Transverse colon (tissue), 4 donors: ENCODE data around the gene ANK3. TPM values are rescaled to one million over a fixed set of nuclear protein-coding genes. Genes with fewer than 3 reads are reported as not detected.

Experiments
- DNase-seq: peaks from one replicate; pipeline ENCODE4 v3.0.0-alpha.2; 2019
- H3K27ac ChIP-seq, 4 donors: fragments of 200-600 bp; sonication (generic); 2 replicates each; pipeline ENCODE4 v1.5.1; 2016 to 2018; ENCODE audit warnings: inconsistent platforms in 4 of 4
- H3K27me3 ChIP-seq: fragments of 200-600 bp; sonication (generic); 2 replicates; pipeline ENCODE4 v1.5.1; 2017; ENCODE audit warnings: inconsistent platforms
- H3K36me3 ChIP-seq, 4 donors: fragments of 200-600 bp; sonication (generic); 2 replicates each; pipeline ENCODE4 v1.5.1; 2017 to 2019; ENCODE audit warnings: inconsistent platforms in 4 of 4
- H3K4me1 ChIP-seq, 4 donors: fragments of 200-600 bp; sonication (generic); 2 replicates each; pipeline ENCODE4 v1.5.1; 2017 to 2020; ENCODE audit warnings: inconsistent platforms in 4 of 4
- H3K4me3 ChIP-seq, 4 donors: fragments of 200-600 bp; sonication (generic); 1 replicate in 1 of 4; 2 replicates in 3 of 4; pipeline versions ENCODE4 v1.5.1 to v1.6.1; 2017 to 2019; ENCODE audit warnings: inconsistent platforms in 4 of 4
- H3K9me3 ChIP-seq, 2 donors: fragments of 200-600 bp; sonication (generic); 2 replicates each; pipeline ENCODE4 v1.5.1; 2017 to 2019; ENCODE audit warnings: inconsistent platforms in 2 of 2
- EP300 ChIP-seq: sonication (generic); formaldehyde crosslinking; IDR thresholded peaks from one replicate; pipeline ENCODE4 v1.6.1; 2017; ENCODE audit warnings: antibody characterized with exemption, low read depth
- POLR2A ChIP-seq: fragments of 450-650 bp; IDR thresholded peaks from one replicate; pipeline ENCODE4 v1.6.1; 2016; ENCODE audit warnings: antibody characterized with exemption, mild to moderate bottlenecking, moderate library complexity
- POLR2AphosphoS5 ChIP-seq, 3 donors: sonication (generic); formaldehyde crosslinking; IDR thresholded peaks; one replicate each; pipeline ENCODE4 v1.6.1; 2016; ENCODE audit warnings: antibody characterized with exemption in 3 of 3
- WGBS, 2 donors: methylation state at CpG; one replicate each; pipeline ENCODE4 v1.1.5; 2018; ENCODE audit warnings: low coverage in 1 of 2; 5-methylcytosine and 5-hydroxymethylcytosine counted together
- in situ Hi-C, 4 donors: fragments of 200-750 bp; cut with MboI; loops; one replicate each; pipeline versions ENCODE4 v1.15.0 to v1.15.1; 2017; ENCODE audit warnings: low sequenced_read_pairs in 3 of 4, low pct_ligation_motif_present in 1 of 4, low pct_unique_long_range_greater_than_20kb in 1 of 4
- intact Hi-C: fragments of 100-400 bp; cut with DNase I; formaldehyde crosslinking; loops from one replicate; pipeline ENCODE4 v1.15.1; 2023; ENCODE audit warnings: low total_unique reads
- total RNA-seq, 4 donors: library from RNA; depleted of rRNA; stranded (reverse); fragments of >200 nt; gene quantifications; one replicate each; pipeline ENCODE4 v1.1.0, GENCODE V29; 2016
- TF ChIP-seq, protein P1 (sequence below), 5 experiments: fragments of 200-600 bp in 3 of 5; fragments of 450-650 bp in 2 of 5; sonication (generic) in 3 of 5; IDR thresholded peaks; 1 replicate in 2 of 5; 2 replicates in 3 of 5; pipeline ENCODE4 v1.5.1; 2016 to 2017; ENCODE audit warnings: antibody characterized with exemption in 5 of 5, inconsistent platforms in 3 of 5, mild to moderate bottlenecking in 2 of 5, moderate library complexity in 1 of 5

ANK3 gene
- total RNA-seq, 4 donors from 2014 or later: 41.2 to 230 (median 172) TPM

GRCh38 chr10:60246382-60246781 lies 143.3 kb downstream of the ANK3 start:
- H3K27ac ChIP-seq: no peak overlapping the region
- no peaks in the 10 kb centered on the region for H3K9me3 ChIP-seq
- WGBS, 2 donors: 75 to 100% methylated on average over 1 of the region's 1 CpG
- in situ Hi-C loops: no loop called here
- no peaks in the 10 kb centered on the region for H3K27me3 ChIP-seq
- DNase-seq: no peak
- TF ChIP-seq, protein P1, sequence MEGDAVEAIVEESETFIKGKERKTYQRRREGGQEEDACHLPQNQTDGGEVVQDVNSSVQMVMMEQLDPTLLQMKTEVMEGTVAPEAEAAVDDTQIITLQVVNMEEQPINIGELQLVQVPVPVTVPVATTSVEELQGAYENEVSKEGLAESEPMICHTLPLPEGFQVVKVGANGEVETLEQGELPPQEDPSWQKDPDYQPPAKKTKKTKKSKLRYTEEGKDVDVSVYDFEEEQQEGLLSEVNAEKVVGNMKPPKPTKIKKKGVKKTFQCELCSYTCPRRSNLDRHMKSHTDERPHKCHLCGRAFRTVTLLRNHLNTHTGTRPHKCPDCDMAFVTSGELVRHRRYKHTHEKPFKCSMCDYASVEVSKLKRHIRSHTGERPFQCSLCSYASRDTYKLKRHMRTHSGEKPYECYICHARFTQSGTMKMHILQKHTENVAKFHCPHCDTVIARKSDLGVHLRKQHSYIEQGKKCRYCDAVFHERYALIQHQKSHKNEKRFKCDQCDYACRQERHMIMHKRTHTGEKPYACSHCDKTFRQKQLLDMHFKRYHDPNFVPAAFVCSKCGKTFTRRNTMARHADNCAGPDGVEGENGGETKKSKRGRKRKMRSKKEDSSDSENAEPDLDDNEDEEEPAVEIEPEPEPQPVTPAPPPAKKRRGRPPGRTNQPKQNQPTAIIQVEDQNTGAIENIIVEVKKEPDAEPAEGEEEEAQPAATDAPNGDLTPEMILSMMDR (IDR thresholded peaks at IDR 0.05): no peak
- TF ChIP-seq POLR2A: no peak
- no peak for TF ChIP-seq POLR2AphosphoS5 (IDR thresholded peaks at IDR 0.05)
- no peak for TF ChIP-seq EP300
- intact Hi-C loops: no loop called here
- H3K4me1 ChIP-seq: no peaks in the 10 kb centered on the region
- no peak overlapping the region for H3K4me3 ChIP-seq
- H3K36me3 ChIP-seq: no peaks in the 10 kb centered on the region

DNA sequence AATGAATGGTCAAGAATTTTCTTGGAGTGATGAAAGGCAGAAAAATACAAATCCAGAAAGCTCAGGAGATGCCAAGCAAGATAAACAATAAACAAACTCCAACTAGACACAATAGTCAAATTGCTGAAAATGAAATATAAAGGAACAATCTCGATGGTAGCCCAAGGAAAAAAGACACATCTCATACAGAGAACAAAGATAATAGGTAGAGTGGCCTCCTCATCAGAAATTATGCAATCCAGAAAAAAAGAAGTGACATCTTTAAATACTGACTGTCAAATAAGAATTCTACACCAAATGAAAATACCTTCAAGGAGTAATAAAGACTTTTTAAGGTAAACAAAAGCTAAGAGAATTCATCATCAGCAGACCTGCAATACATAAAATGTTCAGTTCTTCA lies 150.4 kb downstream of the ANK3 start:
- intact Hi-C loops: no loop called here
- WGBS, 2 donors: 80 to 97% methylated on average over 1 of the region's 1 CpG

DNA sequence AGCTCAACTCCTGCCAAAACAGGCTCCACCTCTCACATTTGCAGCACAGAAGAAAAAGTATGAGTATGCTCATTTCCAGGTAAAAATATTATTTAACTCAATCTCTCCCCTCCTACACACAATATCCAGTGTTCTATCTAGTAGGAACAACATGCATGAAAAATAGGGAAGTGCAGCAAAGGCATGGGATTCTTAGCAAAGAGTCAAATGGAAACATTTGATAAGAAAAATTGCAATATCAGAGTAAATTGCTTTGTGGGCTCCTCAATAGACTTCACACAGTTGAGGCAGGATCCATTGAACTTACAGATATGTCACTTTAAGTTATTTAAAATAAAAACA lies 150.9 kb downstream of the ANK3 start:
- no peaks in the 10 kb centered on the region for H3K27me3 ChIP-seq
- TF ChIP-seq, protein P1 (IDR thresholded peaks at IDR 0.05): no peak
- TF ChIP-seq EP300 (no peak), POLR2A (no peak), POLR2AphosphoS5 (IDR thresholded peaks at IDR 0.05) (no peak)
- no peak overlapping the region for H3K4me3 ChIP-seq
- no peaks in the 10 kb centered on the region for H3K9me3 ChIP-seq
- peaks cover 0 to 9% (median 4%) of the 10 kb centered on the region in 4 donors for H3K4me1 ChIP-seq
- no peaks in the 10 kb centered on the region for H3K36me3 ChIP-seq
- in situ Hi-C loops: no loop called here
- intact Hi-C loops: no loop called here
- no peak for DNase-seq
- no peak overlapping the region for H3K27ac ChIP-seq

More for the DNA sequence above, 150.4 kb downstream of the ANK3 start:
- in situ Hi-C loops: no loop called here
- Histone ChIP-seq H3K4me1 (peaks cover 0 to 9% (median 4%) of the 10 kb centered on the region in 4 donors), H3K4me3 (no peak overlapping the region), H3K9me3 (no peaks in the 10 kb centered on the region), H3K27me3 (no peaks in the 10 kb centered on the region), H3K36me3 (no peaks in the 10 kb centered on the region), H3K27ac (no peak overlapping the region)
- DNase-seq: no peak
- no peak for TF ChIP-seq POLR2AphosphoS5 (IDR thresholded peaks at IDR 0.05)
- no peak for TF ChIP-seq POLR2A
- no peak for TF ChIP-seq EP300
- TF ChIP-seq, protein P1 (IDR thresholded peaks at IDR 0.05): no peak

- no peaks in the 10 kb centered on the region for H3K27me3 ChIP-seq
- WGBS, 2 donors: 60 to 71% methylated on average over 4 to 6 of the region's 6 CpGs
- H3K4me1 ChIP-seq: peaks cover 0 to 9% (median 4%) of the 10 kb centered on the region in 4 donors
- H3K27ac ChIP-seq: no peak overlapping the region
- H3K36me3 ChIP-seq: no peaks in the 10 kb centered on the region
- no peak overlapping the region for H3K4me3 ChIP-seq
- no peaks in the 10 kb centered on the region for H3K9me3 ChIP-seq
- no peak for TF ChIP-seq POLR2AphosphoS5 (IDR thresholded peaks at IDR 0.05)
- TF ChIP-seq EP300: no peak
- TF ChIP-seq POLR2A: no peak
- TF ChIP-seq, protein P1 (IDR thresholded peaks at IDR 0.05): peak in 1 of 5 experiments; percentile 5
- in situ Hi-C loops (no loop called here), intact Hi-C loops (no loop called here)
- no peak for DNase-seq
These were observed 151.5 kb downstream of the ANK3 start for GRCh38 chr10:60237977-60238758.
